ENCODE data around the gene BCL2. TPM values are rescaled to one million over a fixed set of nuclear protein-coding genes. Genes with fewer than 3 reads are reported as not detected.

BCL2 gene
- total and polyA plus RNA-seq, 4 experiments from 2014 or later = 28.5 to 50.4 (median 41.8) TPM

DNA sequence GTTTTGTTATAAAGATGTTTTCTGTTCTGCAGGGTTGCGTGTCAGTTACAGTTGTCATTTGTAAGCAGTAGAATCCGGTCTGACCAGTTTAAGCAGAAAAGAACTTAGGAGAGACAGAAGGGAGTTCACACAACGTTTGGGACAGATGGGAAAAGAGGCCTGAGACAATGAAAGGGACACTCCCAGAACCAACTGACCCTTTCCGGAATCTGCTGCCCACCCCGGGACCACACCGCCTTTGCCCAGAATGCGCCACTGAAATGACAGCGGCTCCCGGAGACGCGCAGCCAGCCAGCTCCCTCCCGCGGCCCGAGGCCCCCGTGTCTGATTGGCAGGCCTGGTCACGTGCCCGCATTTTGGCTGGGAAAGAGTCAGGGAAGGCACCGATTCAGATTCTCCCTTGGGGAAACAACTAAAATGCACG, 244.6 kb downstream of the BCL2 start:
- peak in 4 of 5 donors; percentile 28 to 47 (median 40) for DNase-seq
- intact Hi-C loops (cut with micrococcal nuclease) = no loop called here
- Mint-ChIP-seq H3K4me3 (peak overlapping the region; percentile 72 to 89 (median 83)), H3K4me1 (peaks cover 2 to 13% (median 8%) of the 10 kb centered on the region in 4 donors), H3K27me3 (peaks cover 9 to 13% of the 10 kb centered on the region in 2 donors), H3K9me3 (peaks cover 0 to 10% (median 4%) of the 10 kb centered on the region in 8 donors), H3K36me3 (peaks cover 0 to 3% of the 10 kb centered on the region in 2 donors), H3K27ac (peak overlapping the region in 4 of 7 donors; percentile 18 to 53 (median 39))
- no peaks in the 10 kb centered on the region for H3K36me3 ChIP-seq (ENCODE audit: insufficient read depth, low read length)
- peak overlapping the region; percentile 11 to 52 for H3K4me3 ChIP-seq (ENCODE audit: low read length in 2 of 2)
- ChIA-PET CTCF (ENCODE audit: partially characterized antibody) (no interaction called here), POLR2A (ENCODE audit: partially characterized antibody) (interaction anchor here (0.8 kb wide), 1 partner anchor 27 kb away, joined by 3 read pairs; no protein-coding TSS in a partner anchor)
- no peaks in the 10 kb centered on the region for H3K27me3 ChIP-seq (ENCODE audit: insufficient read depth, low read length)
- H3K9me3 ChIP-seq (ENCODE audit: control insufficient read depth in 1 of 2, low read length in 2 of 2) = no peaks in the 10 kb centered on the region
- H3K4me1 ChIP-seq (ENCODE audit: insufficient read depth, low read length) = no peaks in the 10 kb centered on the region
- H3K27ac ChIP-seq (ENCODE audit: low read depth, low read length) = no peak overlapping the region

- Histone ChIP-seq H3K4me1 (ENCODE audit: insufficient read depth, low read length) (no peaks in the 10 kb centered on the region), H3K36me3 (ENCODE audit: insufficient read depth, low read length) (no peaks in the 10 kb centered on the region), H3K27me3 (ENCODE audit: insufficient read depth, low read length) (no peaks in the 10 kb centered on the region), H3K27ac (ENCODE audit: low read depth, low read length) (no peak overlapping the region), H3K4me3 (ENCODE audit: low read length in 2 of 2) (no peak overlapping the region), H3K9me3 (ENCODE audit: control insufficient read depth in 1 of 2, low read length in 2 of 2) (no peaks in the 10 kb centered on the region)
- no peak for DNase-seq
- Mint-ChIP-seq H3K9me3 (peaks cover 0 to 2% (median 0%) of the 10 kb centered on the region in 8 donors), H3K27ac (no peak overlapping the region), H3K4me3 (no peak overlapping the region), H3K36me3 (no peaks in the 10 kb centered on the region), H3K4me1 (peaks cover 2 to 11% (median 8%) of the 10 kb centered on the region in 4 donors), H3K27me3 (peaks cover 9 to 12% of the 10 kb centered on the region in 2 donors)
- intact Hi-C loops (cut with micrococcal nuclease) = no loop called here
- ChIA-PET CTCF (ENCODE audit: partially characterized antibody) (no interaction called here), POLR2A (ENCODE audit: partially characterized antibody) (no interaction called here)
Observed at GRCh38 chr18:63073481-63073880, 246.1 kb downstream of the BCL2 start.

Other genes starting within 250 kb of the BCL2 start
- gene KDSR, start 47.4 kb upstream of the BCL2 start, total RNA-seq = 10 to 100 TPM; 59.4 to 61.7 TPM
- 100 to 1,000 TPM; 108 to 134 TPM for gene KDSR, start 47.4 kb upstream of the BCL2 start, polyA plus RNA-seq
- 10 to 100 TPM; 93.0 to 94.9 TPM for gene VPS4B, start 102.7 kb upstream of the BCL2 start, total RNA-seq
- gene VPS4B, start 102.7 kb upstream of the BCL2 start, polyA plus RNA-seq = 10 to 100 TPM; 48.0 to 65.4 TPM
- gene SERPINB5, start 157.2 kb upstream of the BCL2 start, total RNA-seq = not detected
- gene SERPINB5, start 157.2 kb upstream of the BCL2 start, polyA plus RNA-seq = not detected
- gene SERPINB12, start 222.6 kb upstream of the BCL2 start, total RNA-seq = not detected
- gene SERPINB12, start 222.6 kb upstream of the BCL2 start, polyA plus RNA-seq = not detected

Measured in CD4-positive, alpha-beta memory T cell (primary cell).